ENCODE measurements around the gene RCN2.

RCN2 gene

DNA sequence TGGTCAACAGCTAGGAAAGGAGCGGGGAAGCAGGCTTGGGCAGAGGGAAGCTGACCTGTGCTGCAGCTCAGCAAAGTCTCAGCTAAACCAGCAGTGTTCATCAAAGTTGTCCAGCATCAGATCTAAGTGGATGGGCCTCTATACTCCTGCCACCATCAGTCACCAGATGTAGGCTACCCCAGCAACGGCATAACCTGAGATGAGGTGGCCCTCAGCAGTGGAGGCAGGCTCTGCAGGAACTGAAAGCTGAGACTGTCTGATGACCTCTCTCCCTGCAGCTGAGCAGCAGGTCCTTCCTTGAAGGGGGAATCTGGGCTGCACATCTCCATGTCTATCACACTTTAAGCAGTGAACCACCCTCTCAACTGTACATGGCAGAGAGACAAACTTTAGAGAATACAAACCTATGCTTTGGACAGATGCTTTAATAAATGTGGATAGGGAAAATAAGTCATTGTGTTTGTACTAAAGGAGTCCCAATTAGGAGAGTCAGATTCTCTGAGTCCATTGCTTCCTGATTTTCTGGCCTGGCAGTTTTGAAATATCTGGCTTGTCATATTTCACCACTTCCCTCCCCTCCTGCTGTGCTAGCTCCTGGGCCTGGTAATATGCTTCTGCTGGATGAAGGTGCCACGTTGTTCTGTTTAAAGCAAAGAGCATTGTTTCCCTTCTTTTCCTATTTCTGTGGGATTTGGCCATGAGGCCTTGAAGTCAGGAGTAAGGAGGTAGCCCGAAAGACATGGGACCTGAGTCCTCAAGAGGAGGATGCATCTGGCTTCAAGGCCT is 52.2 kb downstream of the RCN2 start:
- TF ChIP-seq, protein P1, sequence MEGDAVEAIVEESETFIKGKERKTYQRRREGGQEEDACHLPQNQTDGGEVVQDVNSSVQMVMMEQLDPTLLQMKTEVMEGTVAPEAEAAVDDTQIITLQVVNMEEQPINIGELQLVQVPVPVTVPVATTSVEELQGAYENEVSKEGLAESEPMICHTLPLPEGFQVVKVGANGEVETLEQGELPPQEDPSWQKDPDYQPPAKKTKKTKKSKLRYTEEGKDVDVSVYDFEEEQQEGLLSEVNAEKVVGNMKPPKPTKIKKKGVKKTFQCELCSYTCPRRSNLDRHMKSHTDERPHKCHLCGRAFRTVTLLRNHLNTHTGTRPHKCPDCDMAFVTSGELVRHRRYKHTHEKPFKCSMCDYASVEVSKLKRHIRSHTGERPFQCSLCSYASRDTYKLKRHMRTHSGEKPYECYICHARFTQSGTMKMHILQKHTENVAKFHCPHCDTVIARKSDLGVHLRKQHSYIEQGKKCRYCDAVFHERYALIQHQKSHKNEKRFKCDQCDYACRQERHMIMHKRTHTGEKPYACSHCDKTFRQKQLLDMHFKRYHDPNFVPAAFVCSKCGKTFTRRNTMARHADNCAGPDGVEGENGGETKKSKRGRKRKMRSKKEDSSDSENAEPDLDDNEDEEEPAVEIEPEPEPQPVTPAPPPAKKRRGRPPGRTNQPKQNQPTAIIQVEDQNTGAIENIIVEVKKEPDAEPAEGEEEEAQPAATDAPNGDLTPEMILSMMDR (IDR thresholded peaks at IDR 0.05; ENCODE audit: low read depth, low read length), result no peak
- H3K4me3 ChIP-seq (ENCODE audit: low read depth, low read length), result no peak overlapping the region

DNA sequence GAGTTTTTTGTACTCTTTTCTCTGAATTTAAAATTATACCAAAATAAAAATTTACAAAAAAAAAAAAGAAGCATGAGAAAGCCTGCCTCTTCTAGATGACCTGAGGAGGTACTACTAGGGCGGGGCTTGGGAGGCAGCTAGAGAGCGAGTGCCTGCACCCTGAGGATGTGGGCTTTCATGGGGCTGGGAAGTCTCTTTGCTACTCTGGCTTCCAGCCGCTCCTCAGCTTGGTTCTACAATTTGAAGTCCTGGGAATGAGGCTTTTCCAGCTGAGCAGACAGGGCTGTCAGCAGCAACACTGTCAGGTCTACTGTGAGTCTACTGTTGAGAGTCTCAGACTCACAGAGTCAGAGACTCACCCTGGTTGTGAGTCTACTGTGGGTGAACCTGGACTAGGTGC is 55.2 kb downstream of the RCN2 start:
- H3K4me3 ChIP-seq (ENCODE audit: low read depth, low read length), result no peak overlapping the region
- TF ChIP-seq, protein P1 (IDR thresholded peaks at IDR 0.05; ENCODE audit: low read depth, low read length), result no peak

DNA sequence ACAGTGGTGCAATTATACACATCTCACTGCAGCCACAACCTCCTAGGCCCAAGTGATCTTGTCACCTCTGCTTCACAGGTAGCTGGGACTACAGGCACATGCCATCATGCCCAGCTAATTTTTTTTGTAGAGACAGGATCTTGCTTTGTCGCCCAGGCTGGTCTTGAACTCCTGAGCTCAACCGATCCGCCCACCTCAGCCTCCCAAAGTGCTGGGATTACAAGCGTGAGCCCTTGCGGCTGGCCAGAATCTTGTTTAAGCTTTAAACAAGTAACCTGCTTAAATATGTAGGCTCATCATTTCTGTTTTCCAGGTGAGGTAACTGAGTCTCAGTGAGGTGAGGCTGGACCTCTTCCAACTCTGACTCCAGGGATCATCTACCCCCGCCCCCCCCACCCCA is 55.7 kb downstream of the RCN2 start:
- TF ChIP-seq, protein P1 (IDR thresholded peaks at IDR 0.05; ENCODE audit: low read depth, low read length), result no peak
- H3K4me3 ChIP-seq (ENCODE audit: low read depth, low read length), result no peak overlapping the region

DNA sequence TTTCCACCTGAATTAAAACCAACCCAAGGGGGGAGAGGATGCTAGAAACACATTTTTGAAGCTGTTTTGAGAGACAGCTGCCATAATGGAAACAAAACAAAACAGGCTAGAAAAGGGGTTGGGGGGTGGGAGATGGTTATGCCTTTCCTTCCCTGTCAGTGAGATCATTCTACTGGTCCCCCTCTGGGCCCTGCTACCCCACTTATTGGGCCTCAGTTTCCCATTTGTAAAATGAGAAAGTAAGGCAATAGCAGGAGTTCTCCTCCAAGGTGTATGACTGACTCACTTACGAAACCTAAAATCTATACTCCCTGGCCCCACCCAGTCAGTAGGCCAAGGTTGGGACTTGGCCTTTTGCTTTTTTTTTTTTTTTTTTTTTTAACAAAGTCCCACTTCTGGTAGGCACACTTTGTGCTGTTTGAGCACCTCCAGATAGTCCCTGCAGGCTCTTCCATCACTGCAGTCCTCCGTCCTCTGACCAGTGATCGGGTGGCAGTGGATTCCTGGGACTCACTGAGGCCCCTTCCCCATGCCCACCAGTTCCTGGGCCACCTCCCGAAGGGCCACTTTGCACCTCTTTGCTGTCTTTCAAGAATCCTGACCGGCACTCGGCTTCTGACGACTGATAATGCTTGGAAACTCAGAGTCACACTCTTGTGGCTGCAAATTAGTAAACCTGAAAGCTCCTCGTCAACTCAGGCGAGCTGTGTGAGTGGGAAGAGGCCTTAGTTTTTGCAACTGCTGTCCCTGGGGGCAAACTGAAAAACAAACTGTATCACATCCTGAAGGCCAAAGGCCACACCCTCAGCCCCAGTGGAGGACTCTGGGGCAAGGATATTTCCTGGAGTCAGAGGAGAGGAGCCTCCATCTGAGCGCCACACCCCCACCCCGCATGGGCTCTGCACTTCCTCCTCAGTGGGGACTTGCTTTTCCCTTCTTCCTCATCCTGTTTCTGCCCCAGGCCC is 56.6 kb downstream of the RCN2 start:
- TF ChIP-seq, protein P1 (IDR thresholded peaks at IDR 0.05; ENCODE audit: low read depth, low read length), result no peak
- no peak overlapping the region for H3K4me3 ChIP-seq (ENCODE audit: low read depth, low read length)

DNA sequence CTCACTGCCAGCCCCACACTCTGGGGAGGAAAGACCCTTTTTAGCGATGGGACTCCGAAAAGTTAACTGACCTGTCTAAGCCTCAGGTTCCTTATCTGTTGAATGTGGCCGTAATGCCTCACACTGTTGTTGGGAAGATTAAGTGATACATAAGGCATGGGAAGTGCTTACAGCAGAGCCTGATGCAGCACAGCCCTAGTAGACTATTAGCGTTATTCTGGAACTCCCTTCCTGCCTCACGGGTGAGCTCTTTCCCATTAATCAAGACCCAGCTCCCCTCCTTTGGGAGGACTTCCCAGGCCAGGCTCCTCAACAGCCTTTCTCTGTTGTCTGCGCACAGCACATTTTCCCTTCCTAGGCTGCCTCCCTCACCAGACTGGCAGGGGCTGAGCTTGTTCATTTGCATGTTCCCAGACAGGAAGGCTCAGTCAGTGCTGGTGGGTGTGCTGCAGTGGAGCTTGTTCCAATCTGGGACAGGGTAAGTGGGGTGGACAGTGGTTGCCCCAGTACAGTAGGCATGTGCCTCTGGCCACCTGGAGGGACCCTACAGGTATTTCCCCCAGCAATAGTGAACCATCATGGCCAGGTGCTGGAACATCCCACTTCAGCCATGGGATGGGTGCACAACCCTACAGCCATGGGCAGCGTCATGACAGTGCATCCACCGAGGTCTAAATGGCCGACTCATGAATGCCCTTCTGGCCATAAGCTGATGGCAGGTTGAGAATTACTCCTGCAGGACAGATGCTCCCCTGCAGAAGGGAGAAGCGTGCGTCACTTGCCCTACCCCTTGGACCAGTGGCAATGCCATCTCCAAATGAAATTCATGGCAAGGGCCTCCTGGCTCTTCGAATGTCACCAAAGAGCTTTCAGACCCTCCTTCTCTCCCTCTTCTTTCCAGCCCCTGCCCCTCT is 57.6 kb downstream of the RCN2 start:
- TF ChIP-seq, protein P1 (IDR thresholded peaks at IDR 0.05; ENCODE audit: low read depth, low read length), result no peak
- H3K4me3 ChIP-seq (ENCODE audit: low read depth, low read length), result no peak overlapping the region

DNA sequence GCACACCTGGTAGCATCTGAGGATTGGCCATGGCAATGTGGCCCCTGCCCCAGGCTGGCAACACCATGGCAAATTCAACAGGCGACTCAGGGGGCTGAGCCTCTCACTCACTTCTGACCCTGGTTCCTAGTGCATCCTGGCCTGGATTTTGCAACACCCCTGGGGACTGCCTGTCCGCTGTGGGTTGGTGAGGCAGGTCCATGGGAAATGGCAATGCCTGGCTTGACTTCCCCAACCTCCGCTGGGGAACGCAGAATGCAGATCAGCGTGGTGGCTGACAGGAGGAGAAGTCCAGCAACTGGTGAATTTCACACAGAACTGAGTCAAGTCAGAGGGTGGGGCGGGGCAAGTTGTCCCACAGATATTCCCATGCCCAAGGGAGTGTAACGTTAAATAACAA is 59.5 kb downstream of the RCN2 start:
- H3K4me3 ChIP-seq (ENCODE audit: low read depth, low read length), result no peak overlapping the region
- TF ChIP-seq, protein P1 (IDR thresholded peaks at IDR 0.05; ENCODE audit: low read depth, low read length), result no peak

Data from WI38 (cell line).